AG09319 (cell line): ENCODE results near the gene SORCS3.

Experiments used
- DNase-seq: peaks from one replicate; pipeline ENCODE4 v3.0.0-alpha.2; 2010; ENCODE audit warnings: low read depth; ENCODE audit errors: extremely low read depth
- CTCF ChIP-seq: IDR thresholded peaks from 2 replicates; pipeline ENCODE4 v1.5.1; 2011; ENCODE audit warnings: low read depth, mild to moderate bottlenecking, inconsistent platforms, low read length, moderate library complexity

SORCS3 gene

GRCh38 chr10:105071980-105072379, 430.9 kb downstream of the SORCS3 start:
- no peak for TF ChIP-seq CTCF
- DNase-seq = no peak

- no peak for TF ChIP-seq CTCF
- no peak for DNase-seq
Measured at GRCh38 chr10:105073999-105074398, 432.9 kb downstream of the SORCS3 start.

DNA sequence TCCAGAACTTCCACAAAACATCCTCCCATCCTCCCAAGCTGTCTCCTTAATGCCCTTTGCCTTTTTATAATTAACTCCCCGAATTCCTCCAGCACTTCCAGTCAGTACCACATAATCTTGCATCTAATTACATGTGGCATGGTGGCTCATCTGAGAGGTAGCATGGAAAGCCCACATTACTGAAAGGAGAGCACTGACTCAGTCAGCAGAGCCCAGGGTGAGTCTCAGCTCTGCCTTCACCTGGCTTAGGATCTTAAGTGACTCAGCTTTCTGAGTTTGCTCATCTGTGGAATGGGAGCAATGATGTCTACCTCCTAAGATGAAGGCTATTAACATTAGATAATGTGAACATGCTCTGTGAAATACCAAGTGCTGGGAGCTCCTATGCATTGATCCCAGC, 433.9 kb downstream of the SORCS3 start:
- no peak for TF ChIP-seq CTCF
- no peak for DNase-seq

DNA sequence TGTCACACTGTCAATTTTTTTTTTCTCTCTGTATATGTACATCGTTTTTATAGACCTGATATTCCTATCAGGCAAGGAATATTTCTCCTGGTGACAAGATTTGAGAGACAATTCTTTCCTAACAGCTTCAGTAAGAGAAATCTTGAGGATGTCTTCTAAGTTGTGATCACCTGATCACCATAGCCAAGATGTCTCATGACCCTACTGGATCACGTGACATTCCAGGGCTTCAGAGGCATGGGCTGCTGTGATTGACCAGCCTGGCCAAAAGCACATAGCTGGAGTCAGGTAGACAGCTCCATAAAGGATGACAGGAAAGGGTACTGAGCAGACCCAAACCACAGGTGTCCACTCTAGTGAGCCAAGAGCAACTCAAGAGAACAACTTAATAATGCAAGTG, 444.9 kb downstream of the SORCS3 start:
- DNase-seq = no peak
- no peak for TF ChIP-seq CTCF

- no peak for DNase-seq
- no peak for TF ChIP-seq CTCF
Measured at GRCh38 chr10:105094048-105094447, 453.0 kb downstream of the SORCS3 start.

DNA sequence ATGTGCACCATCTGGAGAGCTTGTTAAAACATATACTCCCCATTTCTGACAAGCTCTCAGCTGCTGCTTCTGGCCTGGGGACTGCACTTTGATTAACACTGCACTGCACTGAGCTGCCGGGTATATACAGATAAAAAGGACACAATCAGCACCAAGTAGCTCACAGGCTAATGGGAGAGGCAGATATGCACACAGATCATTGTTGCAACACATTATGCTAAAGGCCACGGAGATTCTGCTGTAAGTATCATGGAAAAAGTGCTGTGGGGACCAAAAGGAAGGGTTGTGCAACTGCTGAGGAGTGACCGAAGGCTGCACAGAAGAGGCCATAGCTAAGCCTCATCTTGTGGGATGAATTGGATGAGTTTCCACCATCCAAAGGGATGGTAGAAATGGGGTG, 455.2 kb downstream of the SORCS3 start:
- TF ChIP-seq CTCF = no peak
- DNase-seq = no peak

GRCh38 chr10:105102977-105103376, 461.9 kb downstream of the SORCS3 start:
- no peak for TF ChIP-seq CTCF
- DNase-seq = no peak
